HG03135 (cell line): ENCODE data around the gene ZNF391.
"Not testable (repeated sequence)": the region's sequence is repeated elsewhere in the genome, so short reads cannot be mapped to it uniquely, and the experiment has no call there.

Experiments
- ATAC-seq: cut with Tn5 transposase; IDR thresholded peaks from one replicate; pipeline ENCODE4 v1.9.1; 2021; ENCODE audit warnings: mild to moderate bottlenecking, moderate library complexity; ENCODE audit not compliant: unreplicated experiment

ZNF391 gene

GRCh38 chr6:27388293-27389197 is at the start of gene ZNF391:
ZNF391 (plus strand) TSS chr6:27388759; CDS start chr6:27400371, 11,612 bp downstream.
- ATAC-seq: peak; percentile 77

GRCh38 chr6:27352850-27353249 is 35.7 kb upstream of the ZNF391 start:
- no peak for ATAC-seq

- no peak for ATAC-seq
Measured at GRCh38 chr6:27358786-27359185, 29.8 kb upstream of the ZNF391 start.

GRCh38 chr6:27359231-27359630 is 29.3 kb upstream of the ZNF391 start:
- no peak for ATAC-seq

GRCh38 chr6:27368202-27368601 is 20.4 kb upstream of the ZNF391 start:
- no peak for ATAC-seq

GRCh38 chr6:27370391-27370790 is 18.2 kb upstream of the ZNF391 start:
- no peak for ATAC-seq

GRCh38 chr6:27374824-27375612 is 13.5 kb upstream of the ZNF391 start:
- ATAC-seq: no peak

- ATAC-seq: no peak
Measured at GRCh38 chr6:27375613-27376079, 12.9 kb upstream of the ZNF391 start.

- ATAC-seq: not testable (repeated sequence)
Measured at GRCh38 chr6:27378406-27378805, 10.2 kb upstream of the ZNF391 start.

- not testable (repeated sequence) for ATAC-seq
Measured at GRCh38 chr6:27381001-27381400, 7.6 kb upstream of the ZNF391 start.

- no peak for ATAC-seq
Measured at GRCh38 chr6:27383011-27383410, 5.5 kb upstream of the ZNF391 start.

GRCh38 chr6:27383481-27383880 is 5.1 kb upstream of the ZNF391 start:
- ATAC-seq: no peak

GRCh38 chr6:27392623-27393022 is 4.1 kb downstream of the ZNF391 start:
- no peak for ATAC-seq

- ATAC-seq: no peak
Measured at GRCh38 chr6:27394073-27394472, 5.5 kb downstream of the ZNF391 start.

GRCh38 chr6:27400877-27401642 is 12.5 kb downstream of the ZNF391 start:
- no peak for ATAC-seq

GRCh38 chr6:27406085-27406484 is 17.5 kb downstream of the ZNF391 start:
- ATAC-seq: no peak

GRCh38 chr6:27407153-27407814 is 18.7 kb downstream of the ZNF391 start:
- ATAC-seq: no peak

- no peak for ATAC-seq
Measured at GRCh38 chr6:27414300-27414699, 25.7 kb downstream of the ZNF391 start.

GRCh38 chr6:27414996-27415395 is 26.4 kb downstream of the ZNF391 start:
- no peak for ATAC-seq

GRCh38 chr6:27415898-27416297 is 27.3 kb downstream of the ZNF391 start:
- no peak for ATAC-seq
